A549 (cell line): Measurements from ENCODE around the gene NDUFA8.

Source experiments
- EP300 ChIP-seq, 2 experiments: fragments of >200 bp; sonication (Bioruptor Twin); formaldehyde crosslinking; IDR thresholded peaks; 2 replicates in 1 of 2; 3 replicates in 1 of 2; pipeline ENCODE4 v1.6.1; 2016 to 2017
- ESRRA ChIP-seq: fragments of 150-350 bp; IDR thresholded peaks from 2 replicates; pipeline ENCODE4 v1.6.1; 2014; ENCODE audit warnings: mild to moderate bottlenecking, low read length, borderline replicate concordance
- POLR2A ChIP-seq: IDR thresholded peaks from 2 replicates; pipeline ENCODE4 v1.6.1; 2012; ENCODE audit warnings: mild to moderate bottlenecking, low read length
- POLR2AphosphoS2 ChIP-seq: conservative IDR thresholded peaks from 2 replicates; pipeline ENCODE4 v1.6.1; 2012; ENCODE audit warnings: low read length, improper control_type of control experiment, inconsistent platforms
- ZFP36 ChIP-seq: fragments of 450-650 bp; IDR thresholded peaks from 2 replicates; pipeline ENCODE4 v1.6.1; 2014; ENCODE audit warnings: borderline replicate concordance; ENCODE audit not compliant: partially characterized antibody
- TF ChIP-seq, protein P1 (sequence below): fragments of 450-650 bp; IDR thresholded peaks from 2 replicates; pipeline ENCODE4 v1.6.1; 2014; ENCODE audit warnings: antibody characterized with exemption
- TF ChIP-seq, protein P2 (sequence below): fragments of >200 bp; sonication (Bioruptor Twin); formaldehyde crosslinking; IDR thresholded peaks from 3 replicates; pipeline ENCODE4 v1.5.1; 2016
- TF ChIP-seq, protein P3 (sequence below): fragments of 250-450 bp; sonication (Bioruptor Pico); IDR thresholded peaks from 2 replicates; pipeline ENCODE4 v1.5.0; 2020; ENCODE audit warnings: low read depth, mild to moderate bottlenecking, moderate library complexity
- TF ChIP-seq, protein P4 (sequence below): fragments of 200-600 bp; sonication (generic); IDR thresholded peaks from 2 replicates; pipeline ENCODE4 v1.6.1; 2016; ENCODE audit warnings: antibody characterized with exemption, mild to moderate bottlenecking, moderate library complexity

DNA sequence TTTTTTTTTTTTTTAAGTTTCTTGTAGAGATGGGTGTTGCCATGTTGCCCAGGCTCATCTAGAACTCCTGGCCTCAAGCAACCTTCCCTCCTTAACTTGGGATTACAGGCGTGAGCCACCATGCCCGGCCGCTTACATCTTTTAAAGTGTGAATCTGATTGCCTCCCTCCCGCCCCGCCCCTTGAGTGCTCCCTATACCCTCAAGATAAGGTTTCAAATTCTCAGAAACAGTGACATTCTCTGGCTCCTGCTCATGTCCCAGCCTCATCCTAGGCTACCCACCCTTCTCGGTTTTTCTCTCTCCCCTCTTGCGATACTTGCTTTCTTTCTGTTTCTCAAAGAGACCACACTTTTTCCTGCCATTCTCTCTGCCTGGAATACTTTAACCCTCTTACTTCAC is 12.6 kb upstream of the NDUFA8 start:
- no peak for TF ChIP-seq ZFP36
- TF ChIP-seq, protein P1, sequence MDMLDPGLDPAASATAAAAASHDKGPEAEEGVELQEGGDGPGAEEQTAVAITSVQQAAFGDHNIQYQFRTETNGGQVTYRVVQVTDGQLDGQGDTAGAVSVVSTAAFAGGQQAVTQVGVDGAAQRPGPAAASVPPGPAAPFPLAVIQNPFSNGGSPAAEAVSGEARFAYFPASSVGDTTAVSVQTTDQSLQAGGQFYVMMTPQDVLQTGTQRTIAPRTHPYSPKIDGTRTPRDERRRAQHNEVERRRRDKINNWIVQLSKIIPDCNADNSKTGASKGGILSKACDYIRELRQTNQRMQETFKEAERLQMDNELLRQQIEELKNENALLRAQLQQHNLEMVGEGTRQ, result no peak
- TF ChIP-seq, protein P2, sequence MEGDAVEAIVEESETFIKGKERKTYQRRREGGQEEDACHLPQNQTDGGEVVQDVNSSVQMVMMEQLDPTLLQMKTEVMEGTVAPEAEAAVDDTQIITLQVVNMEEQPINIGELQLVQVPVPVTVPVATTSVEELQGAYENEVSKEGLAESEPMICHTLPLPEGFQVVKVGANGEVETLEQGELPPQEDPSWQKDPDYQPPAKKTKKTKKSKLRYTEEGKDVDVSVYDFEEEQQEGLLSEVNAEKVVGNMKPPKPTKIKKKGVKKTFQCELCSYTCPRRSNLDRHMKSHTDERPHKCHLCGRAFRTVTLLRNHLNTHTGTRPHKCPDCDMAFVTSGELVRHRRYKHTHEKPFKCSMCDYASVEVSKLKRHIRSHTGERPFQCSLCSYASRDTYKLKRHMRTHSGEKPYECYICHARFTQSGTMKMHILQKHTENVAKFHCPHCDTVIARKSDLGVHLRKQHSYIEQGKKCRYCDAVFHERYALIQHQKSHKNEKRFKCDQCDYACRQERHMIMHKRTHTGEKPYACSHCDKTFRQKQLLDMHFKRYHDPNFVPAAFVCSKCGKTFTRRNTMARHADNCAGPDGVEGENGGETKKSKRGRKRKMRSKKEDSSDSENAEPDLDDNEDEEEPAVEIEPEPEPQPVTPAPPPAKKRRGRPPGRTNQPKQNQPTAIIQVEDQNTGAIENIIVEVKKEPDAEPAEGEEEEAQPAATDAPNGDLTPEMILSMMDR, result no peak
- no peak for TF ChIP-seq ESRRA
- TF ChIP-seq, protein P3, sequence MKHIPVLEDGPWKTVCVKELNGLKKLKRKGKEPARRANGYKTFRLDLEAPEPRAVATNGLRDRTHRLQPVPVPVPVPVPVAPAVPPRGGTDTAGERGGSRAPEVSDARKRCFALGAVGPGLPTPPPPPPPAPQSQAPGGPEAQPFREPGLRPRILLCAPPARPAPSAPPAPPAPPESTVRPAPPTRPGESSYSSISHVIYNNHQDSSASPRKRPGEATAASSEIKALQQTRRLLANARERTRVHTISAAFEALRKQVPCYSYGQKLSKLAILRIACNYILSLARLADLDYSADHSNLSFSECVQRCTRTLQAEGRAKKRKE (CRISPR knock-in tag), result no peak
- no peak for TF ChIP-seq EP300 (IDR thresholded peaks at IDR 0.05)
- no peak for TF ChIP-seq POLR2A
- TF ChIP-seq, protein P4, sequence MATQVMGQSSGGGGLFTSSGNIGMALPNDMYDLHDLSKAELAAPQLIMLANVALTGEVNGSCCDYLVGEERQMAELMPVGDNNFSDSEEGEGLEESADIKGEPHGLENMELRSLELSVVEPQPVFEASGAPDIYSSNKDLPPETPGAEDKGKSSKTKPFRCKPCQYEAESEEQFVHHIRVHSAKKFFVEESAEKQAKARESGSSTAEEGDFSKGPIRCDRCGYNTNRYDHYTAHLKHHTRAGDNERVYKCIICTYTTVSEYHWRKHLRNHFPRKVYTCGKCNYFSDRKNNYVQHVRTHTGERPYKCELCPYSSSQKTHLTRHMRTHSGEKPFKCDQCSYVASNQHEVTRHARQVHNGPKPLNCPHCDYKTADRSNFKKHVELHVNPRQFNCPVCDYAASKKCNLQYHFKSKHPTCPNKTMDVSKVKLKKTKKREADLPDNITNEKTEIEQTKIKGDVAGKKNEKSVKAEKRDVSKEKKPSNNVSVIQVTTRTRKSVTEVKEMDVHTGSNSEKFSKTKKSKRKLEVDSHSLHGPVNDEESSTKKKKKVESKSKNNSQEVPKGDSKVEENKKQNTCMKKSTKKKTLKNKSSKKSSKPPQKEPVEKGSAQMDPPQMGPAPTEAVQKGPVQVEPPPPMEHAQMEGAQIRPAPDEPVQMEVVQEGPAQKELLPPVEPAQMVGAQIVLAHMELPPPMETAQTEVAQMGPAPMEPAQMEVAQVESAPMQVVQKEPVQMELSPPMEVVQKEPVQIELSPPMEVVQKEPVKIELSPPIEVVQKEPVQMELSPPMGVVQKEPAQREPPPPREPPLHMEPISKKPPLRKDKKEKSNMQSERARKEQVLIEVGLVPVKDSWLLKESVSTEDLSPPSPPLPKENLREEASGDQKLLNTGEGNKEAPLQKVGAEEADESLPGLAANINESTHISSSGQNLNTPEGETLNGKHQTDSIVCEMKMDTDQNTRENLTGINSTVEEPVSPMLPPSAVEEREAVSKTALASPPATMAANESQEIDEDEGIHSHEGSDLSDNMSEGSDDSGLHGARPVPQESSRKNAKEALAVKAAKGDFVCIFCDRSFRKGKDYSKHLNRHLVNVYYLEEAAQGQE, result no peak
- no peak for TF ChIP-seq POLR2AphosphoS2
